ENCODE data around the gene THAP5. TPM values are rescaled to one million over a fixed set of nuclear protein-coding genes. Genes with fewer than 3 reads are reported as not detected.

THAP5 gene
- polyA plus RNA-seq, 3 donors = 3.0 to 10.7 (median 9.9) TPM

DNA sequence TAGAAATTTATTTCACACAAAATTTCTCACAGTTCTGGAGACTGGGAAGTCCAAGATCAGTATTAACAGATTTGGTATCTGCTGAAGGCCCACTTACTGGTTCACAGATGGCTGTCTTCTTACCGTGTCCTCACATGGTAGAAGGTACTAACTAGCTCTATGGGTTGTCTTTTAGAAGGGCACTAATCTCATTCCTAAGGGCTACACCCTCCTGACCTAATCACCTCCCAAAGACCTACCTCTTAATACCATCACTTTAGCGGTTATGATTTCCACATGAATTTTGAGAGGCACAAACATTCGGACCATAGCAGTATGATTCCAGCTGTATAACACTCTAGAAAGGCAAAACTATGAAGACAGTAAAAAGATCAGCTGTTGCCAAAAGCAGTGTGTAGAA, 51.6 kb downstream of the THAP5 start:
- Histone ChIP-seq H3K4me2 (replicated peaks; ENCODE audit: extremely low read depth, low read length, poor library complexity, severe bottlenecking) (no peak overlapping the region), H2AFZ (ENCODE audit: insufficient read depth, low read depth, low read length, poor library complexity, severe bottlenecking) (no peak overlapping the region), H3K27ac (ENCODE audit: low read depth in 1 of 2, low read length in 2 of 2) (no peak overlapping the region), H4K20me1 (ENCODE audit: insufficient read depth, low read length) (peaks cover 42% of the 10 kb centered on the region), H3K4me1 (ENCODE audit: control insufficient read depth in 1 of 2, insufficient read depth in 2 of 2, low read length in 2 of 2) (peaks cover 17 to 29% of the 10 kb centered on the region in 2 donors), H3K9ac (ENCODE audit: insufficient read depth, low read length, poor library complexity, severe bottlenecking) (no peak overlapping the region), H3K4me3 (replicated peaks in 1 of 3; ENCODE audit: low read depth in 2 of 3, low read length in 3 of 3) (no peak overlapping the region), H3K79me2 (ENCODE audit: insufficient read depth, low read length) (peaks cover 83% of the 10 kb centered on the region), H3K9me3 (replicated peaks in 1 of 2; ENCODE audit: control insufficient read depth in 1 of 2, insufficient read depth in 1 of 2, low read length in 2 of 2) (no peaks in the 10 kb centered on the region), H3K36me3 (replicated peaks in 1 of 2; ENCODE audit: control insufficient read depth in 1 of 2, insufficient read depth in 2 of 2, low read length in 2 of 2) (peaks cover 37 to 68% of the 10 kb centered on the region in 2 donors), H3K27me3 (ENCODE audit: control insufficient read depth in 2 of 2, insufficient read depth in 2 of 2, low read length in 2 of 2) (no peaks in the 10 kb centered on the region)
- peaks cover 59 to 64% of the 10 kb centered on the region in 2 donors for H3K36me3 Mint-ChIP-seq
- TF ChIP-seq, protein P1, sequence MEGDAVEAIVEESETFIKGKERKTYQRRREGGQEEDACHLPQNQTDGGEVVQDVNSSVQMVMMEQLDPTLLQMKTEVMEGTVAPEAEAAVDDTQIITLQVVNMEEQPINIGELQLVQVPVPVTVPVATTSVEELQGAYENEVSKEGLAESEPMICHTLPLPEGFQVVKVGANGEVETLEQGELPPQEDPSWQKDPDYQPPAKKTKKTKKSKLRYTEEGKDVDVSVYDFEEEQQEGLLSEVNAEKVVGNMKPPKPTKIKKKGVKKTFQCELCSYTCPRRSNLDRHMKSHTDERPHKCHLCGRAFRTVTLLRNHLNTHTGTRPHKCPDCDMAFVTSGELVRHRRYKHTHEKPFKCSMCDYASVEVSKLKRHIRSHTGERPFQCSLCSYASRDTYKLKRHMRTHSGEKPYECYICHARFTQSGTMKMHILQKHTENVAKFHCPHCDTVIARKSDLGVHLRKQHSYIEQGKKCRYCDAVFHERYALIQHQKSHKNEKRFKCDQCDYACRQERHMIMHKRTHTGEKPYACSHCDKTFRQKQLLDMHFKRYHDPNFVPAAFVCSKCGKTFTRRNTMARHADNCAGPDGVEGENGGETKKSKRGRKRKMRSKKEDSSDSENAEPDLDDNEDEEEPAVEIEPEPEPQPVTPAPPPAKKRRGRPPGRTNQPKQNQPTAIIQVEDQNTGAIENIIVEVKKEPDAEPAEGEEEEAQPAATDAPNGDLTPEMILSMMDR (IDR thresholded peaks at IDR 0.05) = no peak
- peak overlapping the region in 1 of 7 donors; percentile 12 for H3K27ac Mint-ChIP-seq
- H3K9me3 Mint-ChIP-seq = peaks cover 0 to 6% (median 4%) of the 10 kb centered on the region in 7 donors
- no peak overlapping the region for H3K4me3 Mint-ChIP-seq
- DNase-seq = no peak
- H3K4me1 Mint-ChIP-seq = peaks cover 48% of the 10 kb centered on the region
- WGBS (ENCODE audit: insufficient coverage) = 100% methylated on average over 2 of the region's 3 CpGs
- intact Hi-C loops (cut with micrococcal nuclease) = no loop called here
- no peaks in the 10 kb centered on the region for H3K27me3 Mint-ChIP-seq (ENCODE audit: low read depth in 3 of 3)

DNA sequence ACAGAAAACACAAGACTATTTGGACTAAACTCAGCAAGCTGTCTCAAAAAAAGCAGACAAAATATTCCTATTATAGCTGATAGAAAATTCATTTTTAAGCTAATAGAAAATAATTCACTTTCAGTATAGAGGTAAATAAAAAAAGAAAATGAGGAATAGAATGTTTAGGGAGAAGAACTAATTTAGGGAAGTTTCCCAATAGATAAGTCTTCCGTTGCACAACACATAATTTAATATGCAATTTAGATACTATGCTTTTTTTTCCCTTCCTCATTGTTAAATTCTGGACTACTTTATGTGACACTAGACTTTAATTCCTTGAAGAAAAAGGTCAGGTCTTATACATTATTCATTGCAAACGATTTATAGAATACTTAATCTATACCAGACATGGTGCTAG, 53.9 kb downstream of the THAP5 start:
- no peak overlapping the region for H3K9ac ChIP-seq (ENCODE audit: insufficient read depth, low read length, poor library complexity, severe bottlenecking)

More for the DNA sequence above, 53.9 kb downstream of the THAP5 start:
- TF ChIP-seq, protein P1 (IDR thresholded peaks at IDR 0.05) = no peak
- Histone ChIP-seq H3K4me2 (replicated peaks; ENCODE audit: extremely low read depth, low read length, poor library complexity, severe bottlenecking) (peak overlapping the region; percentile 75), H3K4me3 (replicated peaks in 1 of 3; ENCODE audit: low read depth in 2 of 3, low read length in 3 of 3) (peak overlapping the region; percentile 19 to 68 (median 23)), H2AFZ (ENCODE audit: insufficient read depth, low read depth, low read length, poor library complexity, severe bottlenecking) (no peak overlapping the region), H4K20me1 (ENCODE audit: insufficient read depth, low read length) (peaks cover 20% of the 10 kb centered on the region), H3K36me3 (replicated peaks in 1 of 2; ENCODE audit: control insufficient read depth in 1 of 2, insufficient read depth in 2 of 2, low read length in 2 of 2) (peaks cover 44 to 75% of the 10 kb centered on the region in 2 donors), H3K27ac (ENCODE audit: low read depth in 1 of 2, low read length in 2 of 2) (peak overlapping the region in 1 of 2 donors; percentile 62), H3K9me3 (replicated peaks in 1 of 2; ENCODE audit: control insufficient read depth in 1 of 2, insufficient read depth in 1 of 2, low read length in 2 of 2) (no peaks in the 10 kb centered on the region), H3K79me2 (ENCODE audit: insufficient read depth, low read length) (peaks cover 65% of the 10 kb centered on the region), H3K27me3 (ENCODE audit: control insufficient read depth in 2 of 2, insufficient read depth in 2 of 2, low read length in 2 of 2) (no peaks in the 10 kb centered on the region), H3K4me1 (ENCODE audit: control insufficient read depth in 1 of 2, insufficient read depth in 2 of 2, low read length in 2 of 2) (peaks cover 17 to 22% of the 10 kb centered on the region in 2 donors)
- peaks cover 29% of the 10 kb centered on the region for H3K4me1 Mint-ChIP-seq
- intact Hi-C loops (cut with micrococcal nuclease) = no loop called here
- H3K27me3 Mint-ChIP-seq (ENCODE audit: low read depth in 3 of 3) = no peaks in the 10 kb centered on the region
- H3K9me3 Mint-ChIP-seq = peaks cover under 1 to 6% (median 4%) of the 10 kb centered on the region in 7 donors
- peak; percentile 24 to 90 (median 59) for DNase-seq
- no CpG with 5 or more reads among the region's 2 CpGs for WGBS (ENCODE audit: insufficient coverage)
- peak overlapping the region; percentile 20 to 53 for H3K4me3 Mint-ChIP-seq
- H3K36me3 Mint-ChIP-seq = peaks cover 61 to 66% of the 10 kb centered on the region in 2 donors
- H3K27ac Mint-ChIP-seq = peak overlapping the region; percentile 8 to 94 (median 85)

Measured in CD14-positive monocyte (primary cell).